SU-DHL-6 (cell line): Measurements from ENCODE around the gene FSTL1.

Experiments used
- CTCF ChIP-seq: fragments of 200-600 bp; sonication (generic); IDR thresholded peaks from one replicate; pipeline ENCODE4 v1.5.1; 2017; ENCODE audit warnings: antibody characterized with exemption, mild to moderate bottlenecking, low read length, moderate library complexity; ENCODE audit not compliant: insufficient read depth, poor library complexity, severe bottlenecking
- EZH2phosphoT487 ChIP-seq: fragments of 200-600 bp; sonication (generic), shearing (Covaris generic); conservative IDR thresholded peaks from 2 replicates; pipeline ENCODE4 v1.6.1; 2018; ENCODE audit warnings: mild to moderate bottlenecking, antibody characterized with exemption, low read length, moderate library complexity, mixed read lengths

DNA sequence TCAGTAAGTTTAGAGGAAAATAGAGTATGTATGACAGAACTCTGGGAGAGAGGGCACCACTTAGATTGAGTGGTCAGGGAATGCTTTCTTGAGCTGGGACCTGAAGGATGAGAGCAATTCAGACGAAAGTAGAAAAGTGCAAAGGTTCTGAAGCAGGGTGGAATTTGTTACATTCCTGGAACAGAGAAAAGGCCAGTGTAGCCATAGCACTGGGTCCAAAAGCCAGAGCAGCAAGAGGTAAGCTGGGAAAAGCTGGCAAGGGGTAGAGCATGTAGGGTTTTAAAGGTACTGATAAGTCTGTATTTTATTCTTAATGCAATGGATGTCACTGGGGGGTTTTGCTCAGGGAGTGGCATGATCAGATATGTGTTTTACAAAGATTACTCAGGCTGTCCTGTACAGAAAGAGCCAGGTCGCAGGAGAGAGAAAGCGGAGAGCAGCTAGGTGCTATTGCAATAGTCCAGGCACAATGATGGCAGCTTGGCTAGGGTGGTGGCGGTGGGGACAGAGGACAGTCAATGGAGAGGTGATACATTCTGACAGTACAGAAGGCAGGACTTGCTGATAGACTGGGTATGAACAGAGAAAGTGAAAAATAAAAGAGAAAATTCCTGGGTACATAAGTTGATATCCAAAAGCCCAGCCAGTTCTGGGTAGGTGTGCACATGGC lies 17.0 kb downstream of the FSTL1 start:
- no peak for TF ChIP-seq CTCF
- TF ChIP-seq EZH2phosphoT487 = no peak
